Keratinocyte (primary cell): Measurements from ENCODE around the gene MFN1. TPM values are rescaled to one million over a fixed set of nuclear protein-coding genes. Genes with fewer than 3 reads are reported as not detected.

Experiments
- DNase-seq: peaks from one replicate; pipeline ENCODE4 v3.0.0-alpha.2; 2011; ENCODE audit warnings: low read depth, missing footprints, low spot score
- FAIRE-seq: peaks from 2 replicates; lab custom pipeline; 2011; peaks lifted over from hg19 to GRCh38; lab: Jason Lieb, UNC
- H2AFZ ChIP-seq: 2 replicates; pipeline ENCODE4 v1.6.0; 2012; ENCODE audit warnings: low read length, control low read depth, inconsistent platforms; ENCODE audit not compliant: control insufficient read depth
- H3K27ac ChIP-seq: 2 replicates; pipeline ENCODE4 v1.5.1; 2011; ENCODE audit warnings: low read length; ENCODE audit not compliant: control insufficient read depth, insufficient read depth
- H3K27me3 ChIP-seq: 3 replicates; pipeline ENCODE4 v1.6.0; 2011; ENCODE audit warnings: low read length; ENCODE audit not compliant: control insufficient read depth, insufficient read depth; ENCODE audit errors: extremely low read depth
- H3K36me3 ChIP-seq, 2 experiments: 2 replicates in 1 of 2; 3 replicates in 1 of 2; pipeline ENCODE4 v1.5.1; 2011; ENCODE audit warnings: low read length in 2 of 2, mild to moderate bottlenecking in 1 of 2; ENCODE audit not compliant: control insufficient read depth in 2 of 2, insufficient read depth in 2 of 2; ENCODE audit errors: extremely low read depth in 1 of 2
- H3K4me1 ChIP-seq: 3 replicates; pipeline ENCODE4 v1.5.1; 2011; ENCODE audit warnings: low read length; ENCODE audit not compliant: control insufficient read depth, insufficient read depth; ENCODE audit errors: extremely low read depth
- H3K4me2 ChIP-seq: 3 replicates; pipeline ENCODE4 v1.6.0; 2011; ENCODE audit warnings: low read depth, low read length; ENCODE audit not compliant: control insufficient read depth, insufficient read depth; ENCODE audit errors: extremely low read depth
- H3K4me3 ChIP-seq, 3 experiments: fragments of 200-600 bp in 1 of 3; sonication (generic) in 1 of 3; 2 replicates in 2 of 3; 3 replicates in 1 of 3; pipeline ENCODE4 v1.5.1; 2011 to 2016; ENCODE audit warnings: low read length in 3 of 3, mild to moderate bottlenecking in 3 of 3, control low read depth in 2 of 3, inconsistent platforms in 1 of 3, low read depth in 1 of 3, mixed read lengths in 1 of 3, mixed run types in 1 of 3, moderate library complexity in 1 of 3; ENCODE audit not compliant: control insufficient read depth in 2 of 3, insufficient read depth in 2 of 3; ENCODE audit errors: extremely low read depth in 1 of 3
- H3K79me2 ChIP-seq: 2 replicates; pipeline ENCODE4 v1.6.0; 2012; ENCODE audit warnings: low read length; ENCODE audit not compliant: control insufficient read depth, insufficient read depth
- H3K9ac ChIP-seq: 3 replicates; pipeline ENCODE4 v1.6.0; 2011; ENCODE audit warnings: low read length; ENCODE audit not compliant: control insufficient read depth, insufficient read depth; ENCODE audit errors: extremely low read depth
- H3K9me1 ChIP-seq: 3 replicates; pipeline ENCODE4 v1.6.0; 2011; ENCODE audit warnings: low read length; ENCODE audit not compliant: control insufficient read depth, insufficient read depth; ENCODE audit errors: extremely low read depth
- H3K9me3 ChIP-seq: 2 replicates; pipeline ENCODE4 v1.5.1; 2012; ENCODE audit warnings: low read depth, low read length; ENCODE audit not compliant: control insufficient read depth
- H4K20me1 ChIP-seq: 3 replicates; pipeline ENCODE4 v1.6.0; 2011; ENCODE audit warnings: low read length; ENCODE audit not compliant: control insufficient read depth, insufficient read depth; ENCODE audit errors: extremely low read depth
- EZH2 ChIP-seq: IDR thresholded peaks from one replicate; pipeline ENCODE4 v1.6.1; 2012; ENCODE audit warnings: inconsistent platforms, mild to moderate bottlenecking, low read length, moderate library complexity
- dilution Hi-C: fragments of 300-500 bp; cut with MboI; formaldehyde crosslinking; loops from one replicate; pipeline ENCODE4 v1.7.0; 2020; ENCODE audit warnings: low sequenced_read_pairs; ENCODE audit not compliant: extremely low pct_ligation_motif_present
- polyA plus RNA-seq, 5 experiments: library from polyadenylated mRNA; depleted of rRNA in 3 of 5; stranded (reverse) in 3 of 5; stranded (forward) in 1 of 5; unstranded in 1 of 5; fragments of >200 nt; gene quantifications; 1 replicate in 1 of 5; 2 replicates in 3 of 5; 3 replicates in 1 of 5; pipeline versions ENCODE4 v1.2.1 to v1.2.3, GENCODE V29; 2011 to 2012; ENCODE audit warnings: missing spikeins in 2 of 5, low read depth in 1 of 5, low replicate concordance in 1 of 5
- TF ChIP-seq, protein P1 (sequence below), 3 experiments: IDR thresholded peaks in 1 of 3; conservative IDR thresholded peaks in 1 of 3; optimal IDR thresholded peaks in 1 of 3; 2 replicates in 2 of 3; 3 replicates in 1 of 3; pipeline versions ENCODE3 to v1.5.1; 2011; ENCODE audit warnings: low read length in 3 of 3, mild to moderate bottlenecking in 3 of 3, moderate library complexity in 2 of 3, control low read depth in 1 of 3, inconsistent platforms in 1 of 3; ENCODE audit not compliant: insufficient read depth in 2 of 3; ENCODE audit errors: extremely low read depth in 1 of 3

The MFN1 gene
- polyA plus RNA-seq, 1 donor (not counting 4 experiments of a cell fraction or from before 2014, with no cell fraction given): 50.2 TPM

DNA sequence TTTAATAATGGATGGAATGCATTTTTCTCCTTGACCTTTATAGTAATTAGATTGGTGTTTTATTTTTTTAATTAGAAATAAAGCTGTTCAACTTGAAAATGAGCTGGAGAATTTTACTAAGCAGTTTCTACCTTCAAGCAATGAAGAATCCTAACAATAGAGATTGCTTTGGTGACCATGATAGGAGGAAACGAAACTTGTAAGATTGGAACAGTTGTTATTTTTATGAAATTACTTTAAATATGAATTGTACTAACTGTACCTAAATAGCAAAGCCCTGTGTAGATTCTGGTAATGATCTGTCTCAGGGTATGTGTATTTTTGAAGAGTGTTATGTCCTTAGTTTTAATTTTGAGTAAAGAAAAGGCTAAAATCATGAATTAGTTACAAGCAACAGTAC lies 44.4 kb downstream of the MFN1 start:
- no peak overlapping the region for H2AFZ ChIP-seq
- no peaks in the 10 kb centered on the region for H3K4me1 ChIP-seq
- no peak overlapping the region for H3K27ac ChIP-seq
- no peaks in the 10 kb centered on the region for H4K20me1 ChIP-seq
- no peak for DNase-seq
- no peaks in the 10 kb centered on the region for H3K27me3 ChIP-seq
- no peaks in the 10 kb centered on the region for H3K9me3 ChIP-seq
- H3K4me2 ChIP-seq: no peak overlapping the region
- H3K36me3 ChIP-seq: peaks cover 0 to 12% of the 10 kb centered on the region in 2 experiments
- H3K9ac ChIP-seq: no peak overlapping the region
- no peak overlapping the region for H3K4me3 ChIP-seq
- H3K9me1 ChIP-seq: no peaks in the 10 kb centered on the region
- dilution Hi-C loops: no loop called here
- TF ChIP-seq EZH2: no peak
- TF ChIP-seq, protein P1, sequence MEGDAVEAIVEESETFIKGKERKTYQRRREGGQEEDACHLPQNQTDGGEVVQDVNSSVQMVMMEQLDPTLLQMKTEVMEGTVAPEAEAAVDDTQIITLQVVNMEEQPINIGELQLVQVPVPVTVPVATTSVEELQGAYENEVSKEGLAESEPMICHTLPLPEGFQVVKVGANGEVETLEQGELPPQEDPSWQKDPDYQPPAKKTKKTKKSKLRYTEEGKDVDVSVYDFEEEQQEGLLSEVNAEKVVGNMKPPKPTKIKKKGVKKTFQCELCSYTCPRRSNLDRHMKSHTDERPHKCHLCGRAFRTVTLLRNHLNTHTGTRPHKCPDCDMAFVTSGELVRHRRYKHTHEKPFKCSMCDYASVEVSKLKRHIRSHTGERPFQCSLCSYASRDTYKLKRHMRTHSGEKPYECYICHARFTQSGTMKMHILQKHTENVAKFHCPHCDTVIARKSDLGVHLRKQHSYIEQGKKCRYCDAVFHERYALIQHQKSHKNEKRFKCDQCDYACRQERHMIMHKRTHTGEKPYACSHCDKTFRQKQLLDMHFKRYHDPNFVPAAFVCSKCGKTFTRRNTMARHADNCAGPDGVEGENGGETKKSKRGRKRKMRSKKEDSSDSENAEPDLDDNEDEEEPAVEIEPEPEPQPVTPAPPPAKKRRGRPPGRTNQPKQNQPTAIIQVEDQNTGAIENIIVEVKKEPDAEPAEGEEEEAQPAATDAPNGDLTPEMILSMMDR (optimal IDR thresholded peaks at IDR 0.05 in 1 of 3, IDR thresholded peaks at IDR 0.05 in 1 of 3, conservative IDR thresholded peaks at IDR 0.05 in 1 of 3; ENCODE audit: extremely low read depth in 1 of 3, insufficient read depth in 2 of 3, low read length in 3 of 3): no peak
- FAIRE-seq: no peak
- H3K79me2 ChIP-seq: no peaks in the 10 kb centered on the region

DNA sequence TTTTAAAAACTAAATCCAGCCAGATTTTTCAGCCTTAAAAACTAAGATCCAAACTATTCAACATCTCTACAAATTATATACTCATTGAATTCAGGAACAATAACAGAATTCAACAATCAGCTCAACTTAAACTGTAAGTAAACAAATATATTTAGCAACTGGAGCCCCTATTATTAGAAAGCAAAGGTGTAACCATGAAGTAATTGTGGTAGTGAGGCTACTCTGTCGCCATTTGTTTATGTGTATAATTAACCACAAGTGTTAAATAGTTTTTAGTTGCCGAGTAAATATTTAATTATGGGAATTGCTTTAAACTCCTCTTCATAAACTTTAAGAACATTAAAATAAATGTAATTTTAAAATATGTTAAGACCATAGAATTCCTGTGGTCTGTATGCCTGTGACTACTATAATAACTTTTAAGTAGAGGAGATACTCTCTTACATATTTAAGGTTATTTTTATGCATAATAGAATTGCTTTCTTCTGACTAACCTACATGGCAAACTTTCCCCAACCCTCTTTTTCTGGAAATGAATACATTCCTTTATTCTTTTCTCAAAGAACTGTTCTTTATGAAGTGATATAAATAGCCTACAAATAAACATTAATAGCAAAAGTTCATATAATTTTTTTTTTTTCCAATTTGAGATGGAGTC lies 51.2 kb downstream of the MFN1 start:
- peaks cover 0 to 10% of the 10 kb centered on the region in 2 experiments for H3K36me3 ChIP-seq
- no peak for FAIRE-seq
- TF ChIP-seq, protein P1 (optimal IDR thresholded peaks at IDR 0.05 in 1 of 3, IDR thresholded peaks at IDR 0.05 in 1 of 3, conservative IDR thresholded peaks at IDR 0.05 in 1 of 3; ENCODE audit: extremely low read depth in 1 of 3, insufficient read depth in 2 of 3, low read length in 3 of 3): no peak
- TF ChIP-seq EZH2: no peak

More for the DNA sequence above, 51.2 kb downstream of the MFN1 start:
- H3K27ac ChIP-seq: no peak overlapping the region
- no peak overlapping the region for H2AFZ ChIP-seq
- H4K20me1 ChIP-seq: no peaks in the 10 kb centered on the region
- no peaks in the 10 kb centered on the region for H3K9me1 ChIP-seq
- DNase-seq: no peak
- no peak overlapping the region for H3K9ac ChIP-seq
- H3K4me3 ChIP-seq: no peak overlapping the region
- no peaks in the 10 kb centered on the region for H3K4me1 ChIP-seq
- no peak overlapping the region for H3K4me2 ChIP-seq
- dilution Hi-C loops: no loop called here
- H3K9me3 ChIP-seq: no peaks in the 10 kb centered on the region
- H3K79me2 ChIP-seq: no peaks in the 10 kb centered on the region
- H3K27me3 ChIP-seq: no peaks in the 10 kb centered on the region
